GM18907 (cell line): ENCODE data around the gene NDEL1.
"Not testable (repeated sequence)": the region's sequence is repeated elsewhere in the genome, so short reads cannot be mapped to it uniquely, and the experiment has no call there.

ENCODE experiments used
- ATAC-seq: cut with Tn5 transposase; IDR thresholded peaks from one replicate; pipeline ENCODE4 v1.9.1; 2021; ENCODE audit warnings: mild to moderate bottlenecking, moderate library complexity; ENCODE audit not compliant: unreplicated experiment

NDEL1 gene

GRCh38 chr17:8435245-8436168 is at the start of gene NDEL1:
Gene NDEL1, plus strand, starts transcription at chr17:8435884. Its CDS starts 8,388 bp downstream, at chr17:8444272.
- ATAC-seq, result peak; percentile 95

GRCh38 chr17:8386841-8387240 is 48.8 kb upstream of the NDEL1 start:
- no peak for ATAC-seq

GRCh38 chr17:8387914-8388651 is 47.6 kb upstream of the NDEL1 start:
- no peak for ATAC-seq

GRCh38 chr17:8391711-8392110 is 44.0 kb upstream of the NDEL1 start:
- no peak for ATAC-seq

GRCh38 chr17:8392274-8392673 is 43.4 kb upstream of the NDEL1 start:
- ATAC-seq, result no peak

GRCh38 chr17:8392674-8393469 is 42.8 kb upstream of the NDEL1 start:
- ATAC-seq, result no peak

GRCh38 chr17:8393470-8394231 is 42.0 kb upstream of the NDEL1 start:
- ATAC-seq, result no peak

GRCh38 chr17:8394497-8394896 is 41.2 kb upstream of the NDEL1 start:
- not testable (repeated sequence) for ATAC-seq

GRCh38 chr17:8397636-8398035 is 38.0 kb upstream of the NDEL1 start, which contains the start of gene RNF222:
Gene RNF222, minus strand, starts transcription at chr17:8397827. Its CDS starts 4,366 bp downstream, at chr17:8393461.
- no peak for ATAC-seq

GRCh38 chr17:8398980-8399379 is 36.7 kb upstream of the NDEL1 start:
- ATAC-seq, result no peak

- ATAC-seq, result no peak
These were observed 34.6 kb upstream of the NDEL1 start for GRCh38 chr17:8401107-8401506.

GRCh38 chr17:8402921-8403536 is 32.7 kb upstream of the NDEL1 start:
- ATAC-seq, result no peak

GRCh38 chr17:8405499-8406016 is 30.1 kb upstream of the NDEL1 start:
- ATAC-seq, result no peak

- no peak for ATAC-seq
These were observed 29.5 kb upstream of the NDEL1 start for GRCh38 chr17:8406174-8406573.

- ATAC-seq, result no peak
These were observed 27.3 kb upstream of the NDEL1 start for GRCh38 chr17:8408371-8408770.

- ATAC-seq, result no peak
These were observed 25.5 kb upstream of the NDEL1 start for GRCh38 chr17:8409966-8410882.

- no peak for ATAC-seq
These were observed 24.8 kb upstream of the NDEL1 start for GRCh38 chr17:8410883-8411238.

- no peak for ATAC-seq
These were observed 23.6 kb upstream of the NDEL1 start for GRCh38 chr17:8412089-8412488.

- no peak for ATAC-seq
These were observed 22.4 kb upstream of the NDEL1 start for GRCh38 chr17:8413328-8413727.
